HepG2 (cell line): ENCODE results near the gene ARTN.

Experiments used
- FOXO4 ChIP-seq: sonication (generic); formaldehyde crosslinking; conservative IDR thresholded peaks from 2 replicates; pipeline ENCODE4 v1.8.1; 2023; ENCODE audit warnings: missing genetic modification reagents
- GMEB1 ChIP-seq: sonication (generic); formaldehyde crosslinking; IDR thresholded peaks from 2 replicates; pipeline ENCODE4 v1.5.1; 2020; ENCODE audit warnings: missing genetic modification reagents, mild to moderate bottlenecking, borderline replicate concordance
- KDM5A ChIP-seq: fragments of 200-600 bp; sonication (generic); IDR thresholded peaks from 2 replicates; pipeline ENCODE4 v1.7.0; 2018; ENCODE audit warnings: antibody characterized with exemption, mild to moderate bottlenecking, low read length, borderline replicate concordance
- MEIS1 ChIP-seq: sonication (generic); formaldehyde crosslinking; IDR thresholded peaks from 2 replicates; pipeline ENCODE4 v1.9.0; 2021; ENCODE audit warnings: mild to moderate bottlenecking, missing genetic modification reagents, moderate library complexity, borderline replicate concordance
- MTERF4 ChIP-seq: sonication (generic); formaldehyde crosslinking; IDR thresholded peaks from 2 replicates; pipeline ENCODE4 v1.8.0; 2023; ENCODE audit warnings: mild to moderate bottlenecking, missing genetic modification reagents
- POLR2A ChIP-seq, 2 experiments: IDR thresholded peaks; 2 replicates each; pipeline ENCODE4 v1.6.1; 2011; ENCODE audit warnings: low read depth in 2 of 2, low read length in 2 of 2, mild to moderate bottlenecking in 1 of 2, moderate library complexity in 1 of 2; ENCODE audit not compliant: insufficient read depth in 1 of 2
- REPIN1 ChIP-seq: sonication (generic); formaldehyde crosslinking; IDR thresholded peaks from 2 replicates; pipeline ENCODE4 v1.8.0; 2022; ENCODE audit warnings: missing genetic modification reagents, low read depth, mild to moderate bottlenecking, borderline replicate concordance
- SNAPC5 ChIP-seq: sonication (generic); formaldehyde crosslinking; IDR thresholded peaks from 2 replicates; pipeline ENCODE4 v1.8.1; 2023; ENCODE audit warnings: mild to moderate bottlenecking, missing genetic modification reagents, borderline replicate concordance
- ZNF562 ChIP-seq: sonication (generic); formaldehyde crosslinking; IDR thresholded peaks from 2 replicates; pipeline ENCODE4 v1.8.0; 2022; ENCODE audit warnings: missing genetic modification reagents, borderline replicate concordance
- ZZZ3 ChIP-seq: sonication (generic); formaldehyde crosslinking; IDR thresholded peaks from 2 replicates; pipeline ENCODE4 v1.4.0; 2020; ENCODE audit warnings: missing genetic modification reagents, mild to moderate bottlenecking, borderline replicate concordance

- TF ChIP-seq REPIN1 (CRISPR knock-in tag), result no peak
- TF ChIP-seq GMEB1 (CRISPR knock-in tag), result no peak
- no peak for TF ChIP-seq MTERF4 (CRISPR knock-in tag)
- TF ChIP-seq POLR2A (IDR thresholded peaks at IDR 0.05; ENCODE audit: insufficient read depth in 1 of 2, low read depth in 2 of 2, low read length in 2 of 2), result no peak
- TF ChIP-seq MEIS1 (CRISPR knock-in tag), result no peak
- no peak for TF ChIP-seq ZNF562 (CRISPR knock-in tag)
- no peak for TF ChIP-seq FOXO4 (CRISPR knock-in tag)
- TF ChIP-seq KDM5A, result no peak
- no peak for TF ChIP-seq SNAPC5 (CRISPR knock-in tag)
- no peak for TF ChIP-seq ZZZ3 (CRISPR knock-in tag)
Measured at GRCh38 chr1:43982808-43983207, 49.2 kb downstream of the ARTN start.
